ENCODE results near the gene SRP68. TPM values are rescaled to one million over a fixed set of nuclear protein-coding genes. Genes with fewer than 3 reads are reported as not detected.

The SRP68 gene
- polyA plus RNA-seq, 2 of the 4 experiments (the other 2 are of a cell fraction): 121 to 139 TPM

GRCh38 chr17:76085066-76085730 lies 12.9 kb upstream of the SRP68 start:
- Histone ChIP-seq H3K27ac (no peak overlapping the region), H3K4me3 (no peak overlapping the region), H3K9me3 (no peaks in the 10 kb centered on the region), H3K4me2 (no peak overlapping the region), H3K4me1 (no peaks in the 10 kb centered on the region)
- no peak for ATAC-seq
- CTCF ChIA-PET: interaction anchor here (0.9 to 2.3 kb wide), 6 partner anchors 11 to 214 kb away, joined by 3 to 8 read pairs (median 3); partner anchors contain the start of gene GALR2
- POLR2A ChIA-PET: interaction anchor here (1.2 kb wide), 1 partner anchor 305 kb away, joined by 3 read pairs; no protein-coding TSS in a partner anchor
- TF ChIP-seq KDM5A (IDR thresholded peaks at IDR 0.05) (no peak), ZSCAN20 (CRISPR knock-in tag; IDR thresholded peaks at IDR 0.05) (no peak), HOXB5 (CRISPR knock-in tag; IDR thresholded peaks at IDR 0.05) (no peak), ZC3H11A (IDR thresholded peaks at IDR 0.05) (no peak), HES2 (IDR thresholded peaks at IDR 0.05) (no peak), ESRRA (IDR thresholded peaks at IDR 0.05; ENCODE audit: borderline replicate concordance, low read length) (no peak), TFCP2L1 (CRISPR knock-in tag; IDR thresholded peaks at IDR 0.05) (no peak), MAX (IDR thresholded peaks at IDR 0.05) (no peak), FOXS1 (CRISPR knock-in tag; IDR thresholded peaks at IDR 0.05) (no peak), JUNB (IDR thresholded peaks at IDR 0.05) (no peak), EHMT2 (IDR thresholded peaks at IDR 0.05; ENCODE audit: low read depth) (no peak)
- WGBS (ENCODE audit: missing lambda C conversion rate): 91% methylated on average over 17 of the region's 17 CpGs
- no peak for FAIRE-seq
- DNase-seq (ENCODE audit: low read depth in 1 of 2, low spot score in 1 of 2): no peak

- POLR2A ChIA-PET: no interaction called here
These were observed 11.3 kb upstream of the SRP68 start for GRCh38 chr17:76083536-76084182.

GRCh38 chr17:76082326-76083251 lies 10.3 kb upstream of the SRP68 start:
- no peak overlapping the region for H3K4me2 ChIP-seq
- no peak overlapping the region for H3K4me3 ChIP-seq
- no peaks in the 10 kb centered on the region for H3K9me3 ChIP-seq
- WGBS (ENCODE audit: missing lambda C conversion rate): 84% methylated on average over 20 of the region's 20 CpGs
- no peak overlapping the region for H3K27ac ChIP-seq
- TF ChIP-seq RAD21 (conservative IDR thresholded peaks at IDR 0.05 in 1 of 2, IDR thresholded peaks at IDR 0.05 in 1 of 2) (no peak), HOXB5 (CRISPR knock-in tag; IDR thresholded peaks at IDR 0.05) (no peak), HES2 (IDR thresholded peaks at IDR 0.05) (no peak), RCOR1 (IDR thresholded peaks at IDR 0.05; ENCODE audit: low read depth, low read length) (no peak), ZNF302 (CRISPR knock-in tag; IDR thresholded peaks at IDR 0.05) (no peak), ZSCAN20 (CRISPR knock-in tag; IDR thresholded peaks at IDR 0.05) (no peak), HOXB13 (CRISPR knock-in tag; IDR thresholded peaks at IDR 0.05; ENCODE audit: low read depth) (no peak), RNF2 (IDR thresholded peaks at IDR 0.05; ENCODE audit: borderline replicate concordance, low read depth) (no peak), KDM5A (IDR thresholded peaks at IDR 0.05) (no peak)
- FAIRE-seq (no peak), ATAC-seq (no peak), DNase-seq (ENCODE audit: low read depth in 1 of 2, low spot score in 1 of 2) (no peak)
- ChIA-PET CTCF (interaction anchor here (1.4 to 1.6 kb wide), 2 partner anchors 73 to 197 kb away, joined by 3 to 6 read pairs; no protein-coding TSS in a partner anchor), POLR2A (no interaction called here)
- no peaks in the 10 kb centered on the region for H3K4me1 ChIP-seq

More at GRCh38 chr17:76083536-76084182, 11.3 kb upstream of the SRP68 start:
- no peak overlapping the region for H3K27ac ChIP-seq
- TF ChIP-seq PBX3 (IDR thresholded peaks at IDR 0.05): no peak
- no peak for TF ChIP-seq EP300 (IDR thresholded peaks at IDR 0.05)
- no peak for TF ChIP-seq MYC (IDR thresholded peaks at IDR 0.05; ENCODE audit: borderline replicate concordance, low read length)
- TF ChIP-seq JUNB (IDR thresholded peaks at IDR 0.05): no peak
- no peak for TF ChIP-seq EHF (CRISPR knock-in tag; IDR thresholded peaks at IDR 0.05)
- WGBS (ENCODE audit: missing lambda C conversion rate): 90% methylated on average over 13 of the region's 15 CpGs
- CTCF ChIA-PET: interaction anchor here (1.1 to 1.6 kb wide), 3 partner anchors 10 to 196 kb away, joined by 4 to 6 read pairs (median 5); no protein-coding TSS in a partner anchor
- H3K9me3 ChIP-seq: no peaks in the 10 kb centered on the region
- H3K4me3 ChIP-seq: no peak overlapping the region
- ATAC-seq (no peak), DNase-seq (ENCODE audit: low read depth in 1 of 2, low spot score in 1 of 2) (no peak), FAIRE-seq (no peak)
- H3K4me1 ChIP-seq: no peaks in the 10 kb centered on the region
- H3K4me2 ChIP-seq: no peak overlapping the region

Measured in A549 (cell line).